Right renal pelvis (tissue), 4 donors: ENCODE results near the gene CEP170B. TPM values are rescaled to one million over a fixed set of nuclear protein-coding genes. Genes with fewer than 3 reads are reported as not detected.
A peak's percentile ranks its signal among the peaks of the same experiment; 100 is the strongest.
"Not testable (repeated sequence)": the region's sequence is repeated elsewhere in the genome, so short reads cannot be mapped to it uniquely, and the experiment has no call there.

ENCODE experiments used
- DNase-seq, 4 donors: peaks; one replicate each; pipeline ENCODE4 v3.0.0-alpha.2; 2013; ENCODE audit warnings: low read depth in 4 of 4, low spot score in 3 of 4, missing footprints in 1 of 4
- polyA plus RNA-seq, 4 donors: library from polyadenylated mRNA; unstranded; fragments of 120-200 nt; gene quantifications; one replicate each; pipeline ENCODE4 v1.2.1, GENCODE V29; 2013; ENCODE audit not compliant: insufficient read length in 4 of 4

CEP170B gene
- polyA plus RNA-seq, 4 donors: 10.9 to 16.3 (median 13.5) TPM

DNA sequence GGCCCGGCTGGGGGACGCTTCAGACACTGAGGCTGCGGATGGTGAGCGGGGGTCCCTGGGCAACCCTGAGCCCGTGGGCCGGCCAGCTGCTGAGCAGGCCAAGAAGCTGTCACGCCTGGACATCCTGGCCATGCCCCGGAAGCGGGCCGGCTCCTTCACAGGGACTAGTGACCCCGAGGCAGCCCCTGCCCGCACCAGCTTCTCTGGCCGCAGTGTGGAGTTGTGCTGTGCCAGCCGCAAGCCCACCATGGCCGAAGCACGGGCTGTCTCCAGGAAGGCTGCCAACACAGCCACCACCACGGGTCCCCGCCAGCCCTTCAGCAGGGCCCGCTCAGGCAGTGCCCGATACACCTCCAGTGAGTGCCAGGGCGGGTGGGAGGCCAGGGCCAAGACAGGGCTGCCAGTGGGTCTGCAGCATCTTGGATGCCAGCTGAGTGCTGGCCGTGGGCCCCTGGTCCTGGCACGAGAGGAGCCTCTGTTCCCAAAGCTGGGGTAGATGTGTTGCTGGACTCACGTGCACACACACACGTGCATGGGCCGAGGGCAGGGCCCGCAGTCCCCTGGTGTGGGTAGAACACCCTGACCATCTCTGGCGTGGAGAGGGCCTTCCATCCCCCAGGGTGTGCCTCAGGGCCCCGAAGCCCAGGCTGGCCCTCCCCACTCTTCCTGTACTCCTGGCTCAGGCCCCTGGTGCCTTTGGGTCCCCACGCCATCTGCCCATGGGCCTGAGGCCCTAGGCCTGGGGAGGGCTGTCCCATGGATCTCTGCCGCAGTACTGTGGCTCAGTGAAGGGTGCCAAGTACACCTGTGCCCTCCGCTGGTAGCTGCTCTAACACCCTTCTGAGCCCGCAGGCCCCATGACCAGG, 22.8 kb downstream of the CEP170B start:
- no peak for DNase-seq

DNA sequence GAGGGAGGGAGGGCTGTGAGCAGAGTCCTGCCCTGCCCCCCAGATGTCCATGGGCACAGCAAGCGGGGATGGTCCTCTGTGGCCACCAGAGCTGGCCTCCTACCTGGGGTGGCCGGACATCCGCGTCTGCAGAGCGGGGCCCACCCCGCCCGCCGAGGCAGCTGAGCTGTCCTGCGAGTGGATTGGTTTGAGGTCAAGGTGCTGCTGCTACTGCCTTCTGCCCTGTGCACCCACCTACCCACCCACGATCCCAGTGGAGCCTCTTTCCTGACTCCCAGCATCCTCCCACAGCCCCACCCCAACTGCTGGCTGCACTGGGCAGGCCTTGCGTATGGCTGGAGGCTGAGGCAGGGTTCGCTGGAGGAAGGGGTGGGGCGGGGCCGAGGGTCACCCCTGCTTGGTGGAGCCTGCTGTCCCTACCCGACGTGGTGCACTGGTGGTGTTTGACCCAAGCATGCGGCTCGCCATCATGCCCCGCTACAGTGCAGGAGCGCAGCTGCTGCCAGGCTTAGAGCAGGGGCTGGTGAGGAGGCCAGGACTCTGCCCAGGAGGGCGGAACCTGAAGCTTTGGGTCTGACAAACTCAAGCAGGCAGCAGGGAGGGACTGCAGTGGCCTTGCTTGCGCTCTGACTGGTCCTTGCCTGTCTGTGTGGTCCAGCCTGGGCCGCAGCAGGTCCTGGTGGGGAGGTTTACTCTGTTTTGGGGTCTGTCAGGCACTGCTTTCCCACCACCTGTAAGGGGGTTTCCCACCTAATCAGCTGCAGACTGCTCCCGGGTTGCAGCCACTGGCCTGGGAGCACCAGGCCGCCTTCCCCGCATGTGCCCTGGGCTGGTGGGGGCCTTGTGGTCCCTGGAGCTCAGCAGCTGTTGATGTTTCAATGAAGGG, 23.7 kb downstream of the CEP170B start:
- no peak for DNase-seq

DNA sequence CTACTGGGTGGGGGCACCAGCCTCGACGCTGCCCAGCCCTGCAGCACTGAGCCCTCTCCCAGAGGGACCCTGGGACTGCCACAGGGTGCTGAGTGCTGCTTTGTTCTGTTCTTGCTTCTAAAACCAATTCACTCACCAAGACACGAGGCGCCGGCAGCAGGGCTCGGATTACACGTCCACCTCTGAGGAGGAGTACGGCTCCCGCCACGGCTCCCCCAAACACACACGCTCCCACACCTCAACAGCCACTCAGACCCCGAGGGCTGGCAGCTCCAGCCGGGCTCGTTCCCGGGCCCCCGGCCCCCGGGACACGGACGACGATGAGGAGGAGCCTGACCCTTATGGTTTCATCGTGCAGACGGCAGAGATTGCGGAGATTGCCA, 24.3 kb downstream of the CEP170B start:
- no peak for DNase-seq

DNA sequence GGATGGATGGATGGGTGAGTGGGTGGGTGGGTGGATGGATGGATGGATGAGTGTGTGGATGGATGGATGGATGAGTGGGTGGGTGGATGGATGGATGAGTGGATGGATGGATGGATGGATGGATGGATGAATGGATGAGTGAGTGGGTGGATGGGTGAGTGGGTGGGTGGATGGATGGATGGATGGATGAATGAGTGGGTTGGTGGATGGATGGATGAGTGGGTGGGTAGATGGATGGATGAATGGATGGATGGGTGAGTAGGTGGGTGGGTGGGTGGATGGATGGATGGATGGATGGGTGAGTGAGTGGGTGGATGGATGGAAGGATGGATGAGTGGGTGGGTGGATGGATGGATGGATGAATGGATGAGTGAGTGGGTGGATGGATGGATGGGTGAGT, 25.2 kb downstream of the CEP170B start:
- not testable (repeated sequence) for DNase-seq

DNA sequence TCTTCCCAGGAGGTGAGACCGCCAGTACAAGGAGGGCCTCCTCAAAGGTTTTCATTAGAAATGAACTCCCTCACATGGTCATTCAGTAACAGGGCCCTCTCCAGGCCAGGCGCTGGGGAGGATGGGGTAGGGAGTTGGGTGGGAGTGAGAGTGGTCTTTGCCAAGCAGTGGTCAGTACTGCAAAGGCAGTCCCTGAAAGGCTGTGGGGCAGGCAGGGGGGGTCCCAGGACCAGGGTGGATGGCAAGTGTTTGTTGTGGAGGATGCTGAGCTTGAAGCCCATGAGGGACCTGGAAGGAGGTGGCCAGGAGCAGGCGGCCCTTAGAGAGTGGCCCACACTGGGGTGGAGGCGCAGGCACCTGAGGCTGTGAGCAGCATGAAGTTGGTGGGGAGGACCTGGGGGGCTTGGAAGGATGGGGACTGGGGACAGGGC, 26.1 kb downstream of the CEP170B start:
- DNase-seq: no peak

DNA sequence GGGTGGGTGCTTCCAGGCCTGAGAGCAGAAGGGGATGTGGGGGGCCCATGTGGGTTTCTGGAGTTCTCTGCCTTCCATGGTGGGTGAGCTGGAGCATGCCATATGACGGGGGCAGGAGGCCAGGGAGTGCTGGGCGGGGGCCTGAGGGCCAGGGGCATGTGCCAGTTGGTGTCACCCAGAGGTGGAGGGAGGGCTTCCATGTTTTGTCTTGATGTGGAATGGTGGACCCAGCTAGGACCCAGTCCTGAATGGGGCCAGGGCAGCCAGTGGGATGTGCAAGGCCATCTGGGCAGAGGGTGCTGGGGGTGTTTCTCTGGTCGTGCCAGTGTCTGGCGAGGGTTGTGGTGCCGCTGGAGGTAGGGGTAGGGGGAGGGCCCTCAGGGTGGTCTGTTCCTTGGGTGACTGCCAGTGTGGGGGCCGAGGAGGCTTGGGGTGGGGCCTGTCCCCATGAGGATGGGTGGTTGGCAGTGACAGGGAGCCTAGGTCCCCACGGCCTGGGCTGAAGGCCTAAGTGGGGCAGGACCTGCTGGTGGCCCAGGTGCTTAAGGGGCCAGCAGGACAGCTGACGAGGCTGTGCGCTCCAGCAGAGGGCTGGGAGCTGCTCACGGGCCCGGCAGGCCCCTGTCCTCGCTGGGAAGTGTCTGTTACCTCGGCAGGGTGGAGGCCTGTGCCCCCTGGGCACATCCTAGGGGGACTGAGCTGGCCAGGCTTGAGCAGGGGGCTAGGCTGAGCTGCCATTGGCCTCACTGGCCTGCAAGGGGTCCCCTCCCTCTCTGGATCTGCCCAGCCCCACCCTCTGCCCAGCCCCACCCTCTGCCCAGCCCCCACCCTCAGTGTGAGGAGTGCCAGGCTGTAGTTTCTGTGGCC, 26.8 kb downstream of the CEP170B start:
- DNase-seq: no peak

DNA sequence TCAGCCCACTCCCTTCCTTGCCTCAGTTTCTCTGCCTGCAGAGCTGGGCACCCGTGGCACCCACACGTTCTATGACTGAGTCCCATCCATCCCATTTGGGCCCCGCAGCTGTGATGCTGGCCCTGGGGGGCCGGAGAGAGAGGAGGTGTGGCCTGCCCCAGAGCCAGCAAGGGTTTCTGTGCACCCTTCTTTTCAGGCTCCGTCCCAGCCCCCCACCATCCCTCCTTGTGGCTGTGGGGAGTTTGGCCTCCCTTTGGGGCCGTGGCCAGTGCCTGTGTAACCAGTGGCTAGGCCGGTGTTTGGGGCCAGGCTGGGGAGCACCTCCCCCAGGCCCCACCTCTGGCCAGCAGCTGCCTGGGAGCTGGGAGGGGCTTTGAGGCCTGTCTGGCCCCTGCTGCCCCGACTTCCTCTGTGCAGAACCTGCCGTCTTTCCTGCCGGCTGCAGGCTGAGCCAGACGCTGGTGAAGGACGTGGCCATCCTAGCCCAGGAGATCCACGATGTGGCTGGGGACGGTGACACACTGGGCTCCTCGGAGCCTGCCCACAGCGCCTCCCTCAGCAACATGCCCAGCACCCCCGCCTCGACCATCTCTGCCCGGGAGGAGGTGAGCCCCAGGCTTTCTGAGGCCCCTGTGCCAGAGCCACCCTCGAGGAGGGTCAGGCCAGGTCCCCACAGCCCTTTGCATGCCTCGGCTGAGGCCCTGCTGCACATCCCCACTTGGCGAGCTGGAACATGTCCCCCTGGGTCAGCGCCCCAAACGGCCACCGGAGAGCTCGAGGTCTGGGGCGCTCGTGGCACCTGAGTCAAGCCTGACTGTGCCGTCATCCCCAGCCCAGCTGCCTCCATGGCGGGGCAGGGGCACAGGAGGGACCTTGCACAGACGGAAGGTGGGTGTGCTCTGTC, 27.7 kb downstream of the CEP170B start:
- DNase-seq: no peak

DNA sequence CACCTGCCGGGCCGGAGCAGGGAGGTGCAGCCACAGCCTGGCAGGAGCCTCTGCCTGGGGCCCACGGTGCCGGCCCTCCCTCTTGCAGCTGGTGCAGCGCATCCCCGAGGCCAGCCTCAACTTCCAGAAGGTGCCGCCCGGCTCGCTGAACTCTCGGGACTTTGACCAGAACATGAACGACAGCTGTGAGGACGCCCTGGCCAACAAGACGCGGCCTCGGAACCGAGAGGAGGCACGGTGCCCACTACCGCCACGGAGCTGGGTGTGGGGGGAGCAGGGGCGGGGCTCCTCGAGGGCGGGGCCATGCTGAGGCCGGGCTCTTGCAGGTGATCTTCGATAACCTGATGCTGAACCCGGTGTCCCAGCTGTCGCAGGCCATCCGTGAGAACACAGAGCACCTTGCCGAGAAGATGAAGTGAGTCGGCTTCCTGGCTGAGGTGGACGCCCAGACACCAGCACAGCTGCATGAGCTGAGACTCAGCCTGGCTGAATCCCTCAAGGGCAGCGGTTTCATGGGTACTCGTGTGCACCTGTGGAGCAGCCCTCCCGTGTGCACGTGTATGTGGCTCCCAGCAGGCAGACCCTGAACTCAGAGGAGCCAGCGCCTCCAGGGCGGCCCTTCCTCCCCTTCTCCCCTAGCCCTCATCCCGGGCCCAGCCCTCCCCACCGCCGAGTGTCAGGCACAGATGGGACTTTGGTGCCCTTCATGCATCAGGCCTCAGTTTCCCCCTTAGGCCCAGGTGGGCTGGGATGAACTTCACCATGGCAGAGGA, 28.6 kb downstream of the CEP170B start:
- DNase-seq: no peak

DNA sequence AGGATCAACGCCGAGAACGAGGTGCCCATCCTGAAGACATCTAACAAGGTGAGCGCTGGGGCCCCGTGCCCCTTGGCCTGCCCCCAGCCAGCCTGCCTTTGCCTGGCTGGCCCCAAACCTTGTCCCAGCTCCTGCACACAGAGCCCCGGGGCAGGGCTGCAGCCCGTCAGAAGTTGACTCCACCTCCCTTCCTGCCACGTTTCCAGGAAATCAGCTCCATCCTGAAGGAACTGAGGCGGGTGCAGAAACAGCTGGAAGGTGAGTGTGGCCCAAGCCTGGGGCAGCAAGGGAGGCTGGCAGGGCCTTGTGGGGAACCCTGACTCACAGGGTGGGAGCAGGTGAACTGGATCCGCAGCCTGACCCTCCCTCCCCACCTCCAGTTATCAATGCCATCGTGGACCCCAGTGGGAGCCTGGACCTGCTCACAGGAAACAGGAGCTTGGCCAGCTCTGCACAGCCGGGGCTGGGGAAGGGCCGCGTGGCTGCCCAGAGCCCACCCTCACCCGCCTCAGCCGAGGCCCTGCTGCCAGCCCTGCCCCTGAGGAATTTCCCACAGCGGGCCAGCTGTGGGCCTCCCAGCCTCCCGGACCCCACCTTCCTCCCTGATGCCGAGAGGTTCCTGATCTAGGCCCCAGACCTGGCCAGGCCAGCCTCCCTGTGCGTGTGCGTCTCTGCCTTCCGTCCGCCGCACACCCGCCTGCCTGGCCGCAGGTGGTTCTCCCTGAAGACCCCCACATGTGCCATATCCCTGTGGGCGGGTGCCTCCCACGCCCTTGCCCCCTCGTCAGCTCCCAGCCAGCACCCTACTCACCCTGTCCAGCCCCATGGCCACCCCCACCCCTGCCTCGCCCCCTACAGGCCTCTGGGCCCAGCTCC, 29.5 kb downstream of the CEP170B start:
- no peak for DNase-seq

DNA sequence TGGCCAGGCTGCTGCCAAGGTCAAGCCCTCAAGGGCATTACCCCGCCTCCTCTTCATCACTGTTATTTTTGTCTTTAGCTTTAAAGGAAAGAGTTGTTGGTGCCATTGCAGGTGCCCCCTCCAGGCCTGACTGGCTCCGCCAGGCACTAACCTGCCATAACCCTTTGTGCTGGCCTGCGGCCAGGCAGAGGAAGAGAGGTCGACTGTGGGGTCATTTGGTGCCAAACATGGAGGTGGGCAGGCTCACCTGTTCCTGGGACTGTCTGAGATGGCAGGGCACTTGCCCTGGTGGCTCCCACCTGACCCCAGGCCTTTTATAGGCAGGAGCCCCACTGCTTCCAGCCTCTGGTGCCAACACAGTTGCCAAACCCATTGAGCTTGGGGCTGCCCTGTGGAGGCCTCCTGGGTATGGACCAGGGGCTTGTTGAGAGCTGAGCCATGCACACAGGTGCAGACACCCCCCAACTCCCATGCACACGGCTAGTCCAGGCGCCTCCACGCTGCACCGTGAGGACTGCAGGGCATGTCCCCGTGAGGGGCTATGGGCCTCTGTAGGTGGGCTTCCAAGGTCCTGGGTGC, 30.2 kb downstream of the CEP170B start:
- no peak for DNase-seq

DNA sequence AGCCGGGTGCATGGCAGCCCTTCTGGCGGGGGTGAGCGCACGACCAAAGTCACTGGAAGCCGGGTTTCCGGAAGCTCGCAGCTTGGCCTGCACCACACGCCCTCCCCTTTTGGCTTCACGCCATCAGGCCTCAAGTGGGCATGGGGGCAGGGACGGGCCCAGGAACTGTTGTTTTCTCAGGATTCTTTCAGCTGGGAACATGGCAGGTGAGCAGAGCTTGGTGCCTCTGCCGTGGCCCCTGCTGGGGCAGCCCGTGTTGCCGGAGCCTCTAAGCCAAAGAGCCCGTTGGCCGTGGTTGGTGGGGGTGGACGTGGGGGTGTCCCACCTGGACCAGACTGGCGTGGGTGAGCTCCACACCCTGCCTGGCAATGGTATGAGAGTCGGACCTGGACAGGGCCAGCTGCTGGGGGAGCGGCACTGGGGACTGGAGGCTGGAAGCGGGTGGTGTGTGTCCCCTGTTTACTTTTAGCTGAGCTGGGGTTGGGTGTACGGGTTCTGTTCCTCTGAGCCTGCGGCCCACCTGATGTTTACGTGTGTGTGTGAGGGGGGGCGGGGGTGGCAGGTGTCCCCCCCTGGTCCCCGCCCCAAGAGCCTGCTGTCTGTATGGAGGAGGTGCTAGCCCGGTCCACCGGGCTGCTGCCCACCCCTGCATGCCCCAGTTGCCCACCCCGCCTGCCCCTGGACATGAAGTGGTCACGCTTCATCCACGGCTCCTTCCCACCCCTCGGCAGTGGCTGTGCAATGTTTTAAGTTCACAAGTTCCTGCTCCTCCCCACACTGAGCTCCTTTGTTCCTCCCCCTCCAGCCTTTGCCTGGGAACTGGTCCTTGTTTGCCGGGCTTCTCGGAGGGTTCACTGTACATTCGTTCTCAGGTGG, 31.0 kb downstream of the CEP170B start:
- peak in 1 of 4 donors; percentile 29 for DNase-seq

DNA sequence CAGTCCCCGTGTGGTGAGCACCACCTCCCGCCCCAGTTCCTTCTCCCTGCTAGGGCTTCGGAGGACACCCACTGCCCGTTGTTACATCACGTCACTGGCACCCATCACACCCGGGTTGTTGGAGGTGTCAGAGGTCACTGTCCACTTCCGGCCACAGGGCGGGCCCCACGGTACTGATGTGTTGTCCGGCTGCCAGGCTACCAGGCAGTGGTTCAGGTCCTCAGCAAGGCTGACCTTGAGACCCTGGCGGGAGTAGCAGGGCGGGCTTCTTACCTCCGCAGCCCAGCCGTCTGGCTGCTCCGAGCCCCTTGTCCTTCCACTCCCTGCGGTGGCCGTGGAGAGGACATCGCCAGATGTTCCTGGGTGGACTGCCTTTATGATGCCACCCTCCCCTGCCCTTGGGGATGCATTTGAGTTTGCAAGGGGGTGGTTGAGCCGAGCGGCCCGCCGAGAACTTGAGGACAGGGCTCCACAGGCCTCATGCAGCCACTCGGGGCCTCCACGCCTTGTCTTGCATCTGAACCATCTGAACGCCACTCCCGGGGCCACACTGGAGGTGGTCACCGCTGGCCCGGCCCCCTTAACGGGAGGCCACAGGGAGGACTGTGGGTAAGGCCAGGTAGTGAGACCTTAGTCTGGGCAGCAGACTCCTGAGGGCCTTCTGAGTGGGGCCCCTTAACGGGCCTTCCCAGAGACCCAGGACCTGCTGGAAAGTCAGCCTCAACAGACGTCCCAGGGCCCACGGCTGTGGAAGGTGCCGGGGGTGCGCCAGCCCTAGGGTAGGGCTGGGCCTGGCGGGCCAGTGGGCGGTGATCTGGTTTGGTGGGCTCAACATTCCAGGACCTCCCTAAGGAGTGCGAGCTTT, 32.5 kb downstream of the CEP170B start:
- no peak for DNase-seq

DNA sequence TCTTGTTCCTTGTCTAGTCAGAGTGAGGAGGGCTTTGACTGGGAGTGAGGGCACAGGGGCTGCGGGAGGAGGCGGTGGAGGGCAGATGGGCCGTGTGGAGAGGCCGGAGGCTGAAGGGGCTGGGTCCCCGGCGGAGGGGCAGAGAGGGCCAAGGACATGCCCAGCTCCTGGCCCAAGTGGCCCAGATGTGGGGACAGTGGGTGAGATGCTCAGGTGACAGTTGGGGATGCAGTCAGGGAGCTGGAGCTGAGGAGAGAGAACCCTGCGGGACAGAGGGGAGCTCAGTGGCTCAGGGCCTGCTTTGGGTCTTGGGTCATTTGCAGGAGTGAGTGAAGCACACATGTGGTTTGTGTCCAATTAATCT, 33.1 kb downstream of the CEP170B start:
- no peak for DNase-seq

DNA sequence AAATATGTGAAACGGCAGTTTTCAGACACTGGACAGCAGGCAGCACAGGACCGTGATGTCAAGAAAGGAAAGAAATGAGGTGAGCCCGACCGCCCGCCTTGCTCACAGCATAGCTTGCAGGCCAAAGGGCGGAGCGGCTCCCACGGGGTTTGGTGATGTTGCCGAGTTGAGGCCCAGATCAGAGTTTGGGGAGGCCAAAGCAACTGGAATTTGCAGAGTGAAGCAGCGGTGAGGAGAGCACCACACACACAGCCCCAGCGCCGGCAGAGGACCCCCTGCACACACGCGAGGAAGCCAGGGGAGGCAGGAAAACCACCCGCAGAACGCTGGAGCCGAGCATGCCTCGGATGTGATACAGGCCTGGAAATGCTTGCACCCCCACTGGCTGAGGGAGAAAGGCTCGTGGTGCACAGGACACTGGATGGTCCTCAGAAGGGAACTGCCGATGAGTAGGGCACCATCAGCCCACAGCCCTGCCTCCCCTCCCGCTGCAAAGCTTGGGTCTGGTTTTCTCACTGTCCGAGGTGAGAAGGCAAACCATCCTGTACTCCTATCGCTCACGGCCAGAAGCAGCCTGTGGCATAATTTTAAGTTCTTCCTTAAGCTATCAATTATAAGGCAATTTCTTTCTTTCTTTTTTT, 33.9 kb downstream of the CEP170B start:
- DNase-seq: no peak

DNA sequence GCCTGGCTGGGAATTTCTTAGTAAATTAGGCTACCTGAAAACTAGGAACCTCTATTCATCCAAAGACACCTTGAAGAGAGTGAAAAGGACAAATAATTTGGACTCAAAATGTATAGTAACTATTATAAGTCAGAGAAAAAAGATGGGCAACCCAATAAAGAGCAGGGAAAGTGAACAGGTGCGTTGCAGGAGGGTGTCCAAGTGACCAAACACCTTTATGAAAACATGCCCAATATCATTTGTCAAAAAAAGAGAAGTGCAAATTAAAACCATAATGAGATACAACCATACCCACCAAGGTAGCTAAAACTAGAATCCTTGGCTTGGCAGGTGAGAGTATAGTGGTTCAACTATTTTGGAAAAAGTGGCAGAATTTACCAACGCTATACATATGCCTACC, 34.7 kb downstream of the CEP170B start:
- DNase-seq: no peak
